ENCODE data around the gene HYLS1. TPM values are rescaled to one million over a fixed set of nuclear protein-coding genes. Genes with fewer than 3 reads are reported as not detected.

The HYLS1 gene
- total RNA-seq, 1 donor from 2014 or later, result 5.1 TPM

DNA sequence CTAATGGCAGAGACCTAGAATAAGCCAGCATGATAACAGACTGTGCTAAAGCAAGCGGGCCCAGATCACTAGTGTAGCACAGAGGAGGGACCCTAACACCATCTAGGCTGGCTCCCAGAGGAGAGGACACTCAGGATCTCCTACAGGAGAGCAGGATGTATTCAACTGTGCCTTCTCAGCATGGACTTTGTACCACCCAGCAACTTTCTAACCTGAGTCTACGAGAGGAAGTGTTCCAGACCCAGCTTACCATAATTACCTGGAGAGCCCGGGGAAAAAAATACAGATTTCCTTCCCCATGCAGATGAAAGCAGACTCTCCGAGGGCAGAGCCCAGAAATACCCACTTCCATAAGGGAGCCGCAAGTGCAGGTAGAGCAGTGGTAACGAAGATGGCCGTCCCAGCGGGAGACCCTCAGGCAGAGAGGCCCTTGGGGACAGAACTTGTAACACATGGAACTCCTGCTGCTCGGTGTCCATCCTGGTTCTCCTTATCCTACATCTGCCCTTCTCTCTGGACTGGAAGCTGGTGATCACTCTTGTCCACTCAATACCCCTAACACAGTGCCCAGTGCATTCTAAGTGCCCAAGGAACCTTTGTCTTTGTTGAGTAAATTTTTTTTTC is 37.0 kb downstream of the HYLS1 start:
- no peak overlapping the region for H3K27ac Mint-ChIP-seq (ENCODE audit: unreplicated experiment)
- DNase-seq (ENCODE audit: extremely low spot score, unreplicated experiment), result peak; percentile 73
- H3K4me1 Mint-ChIP-seq (ENCODE audit: unreplicated experiment), result no peaks in the 10 kb centered on the region
- TF ChIP-seq, protein P1, sequence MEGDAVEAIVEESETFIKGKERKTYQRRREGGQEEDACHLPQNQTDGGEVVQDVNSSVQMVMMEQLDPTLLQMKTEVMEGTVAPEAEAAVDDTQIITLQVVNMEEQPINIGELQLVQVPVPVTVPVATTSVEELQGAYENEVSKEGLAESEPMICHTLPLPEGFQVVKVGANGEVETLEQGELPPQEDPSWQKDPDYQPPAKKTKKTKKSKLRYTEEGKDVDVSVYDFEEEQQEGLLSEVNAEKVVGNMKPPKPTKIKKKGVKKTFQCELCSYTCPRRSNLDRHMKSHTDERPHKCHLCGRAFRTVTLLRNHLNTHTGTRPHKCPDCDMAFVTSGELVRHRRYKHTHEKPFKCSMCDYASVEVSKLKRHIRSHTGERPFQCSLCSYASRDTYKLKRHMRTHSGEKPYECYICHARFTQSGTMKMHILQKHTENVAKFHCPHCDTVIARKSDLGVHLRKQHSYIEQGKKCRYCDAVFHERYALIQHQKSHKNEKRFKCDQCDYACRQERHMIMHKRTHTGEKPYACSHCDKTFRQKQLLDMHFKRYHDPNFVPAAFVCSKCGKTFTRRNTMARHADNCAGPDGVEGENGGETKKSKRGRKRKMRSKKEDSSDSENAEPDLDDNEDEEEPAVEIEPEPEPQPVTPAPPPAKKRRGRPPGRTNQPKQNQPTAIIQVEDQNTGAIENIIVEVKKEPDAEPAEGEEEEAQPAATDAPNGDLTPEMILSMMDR (IDR thresholded peaks at IDR 0.05), result no peak
- H3K9me3 Mint-ChIP-seq (ENCODE audit: unreplicated experiment), result no peaks in the 10 kb centered on the region
- no peak overlapping the region for H3K4me3 Mint-ChIP-seq (ENCODE audit: unreplicated experiment)
- H3K36me3 Mint-ChIP-seq (ENCODE audit: unreplicated experiment), result no peaks in the 10 kb centered on the region
- peaks cover 66% of the 10 kb centered on the region for H3K27me3 Mint-ChIP-seq (ENCODE audit: unreplicated experiment)

- Mint-ChIP-seq H3K9me3 (ENCODE audit: unreplicated experiment) (no peaks in the 10 kb centered on the region), H3K27ac (ENCODE audit: unreplicated experiment) (no peak overlapping the region), H3K27me3 (ENCODE audit: unreplicated experiment) (peaks cover 68% of the 10 kb centered on the region), H3K4me1 (ENCODE audit: unreplicated experiment) (no peaks in the 10 kb centered on the region), H3K4me3 (ENCODE audit: unreplicated experiment) (no peak overlapping the region), H3K36me3 (ENCODE audit: unreplicated experiment) (no peaks in the 10 kb centered on the region)
- peak; percentile 51 for DNase-seq (ENCODE audit: extremely low spot score, unreplicated experiment)
- TF ChIP-seq, protein P1 (IDR thresholded peaks at IDR 0.05), result no peak
Observed at GRCh38 chr11:125925247-125925740, 37.8 kb downstream of the HYLS1 start.

- TF ChIP-seq, protein P1 (IDR thresholded peaks at IDR 0.05), result no peak
- H3K27me3 Mint-ChIP-seq (ENCODE audit: unreplicated experiment), result peaks cover 69% of the 10 kb centered on the region
- H3K36me3 Mint-ChIP-seq (ENCODE audit: unreplicated experiment), result no peaks in the 10 kb centered on the region
- no peaks in the 10 kb centered on the region for H3K4me1 Mint-ChIP-seq (ENCODE audit: unreplicated experiment)
- DNase-seq (ENCODE audit: extremely low spot score, unreplicated experiment), result peak; percentile 38
- H3K4me3 Mint-ChIP-seq (ENCODE audit: unreplicated experiment), result no peak overlapping the region
- H3K9me3 Mint-ChIP-seq (ENCODE audit: unreplicated experiment), result no peaks in the 10 kb centered on the region
- H3K27ac Mint-ChIP-seq (ENCODE audit: unreplicated experiment), result no peak overlapping the region
Observed at GRCh38 chr11:125925804-125926203, 38.3 kb downstream of the HYLS1 start.

- DNase-seq (ENCODE audit: extremely low spot score, unreplicated experiment), result peak; percentile 63
- Mint-ChIP-seq H3K27ac (ENCODE audit: unreplicated experiment) (no peak overlapping the region), H3K36me3 (ENCODE audit: unreplicated experiment) (no peaks in the 10 kb centered on the region), H3K27me3 (ENCODE audit: unreplicated experiment) (peaks cover 75% of the 10 kb centered on the region), H3K9me3 (ENCODE audit: unreplicated experiment) (no peaks in the 10 kb centered on the region), H3K4me1 (ENCODE audit: unreplicated experiment) (no peaks in the 10 kb centered on the region), H3K4me3 (ENCODE audit: unreplicated experiment) (no peak overlapping the region)
- TF ChIP-seq, protein P1 (IDR thresholded peaks at IDR 0.05), result no peak
Observed at GRCh38 chr11:125926682-125927081, 39.2 kb downstream of the HYLS1 start.

DNA sequence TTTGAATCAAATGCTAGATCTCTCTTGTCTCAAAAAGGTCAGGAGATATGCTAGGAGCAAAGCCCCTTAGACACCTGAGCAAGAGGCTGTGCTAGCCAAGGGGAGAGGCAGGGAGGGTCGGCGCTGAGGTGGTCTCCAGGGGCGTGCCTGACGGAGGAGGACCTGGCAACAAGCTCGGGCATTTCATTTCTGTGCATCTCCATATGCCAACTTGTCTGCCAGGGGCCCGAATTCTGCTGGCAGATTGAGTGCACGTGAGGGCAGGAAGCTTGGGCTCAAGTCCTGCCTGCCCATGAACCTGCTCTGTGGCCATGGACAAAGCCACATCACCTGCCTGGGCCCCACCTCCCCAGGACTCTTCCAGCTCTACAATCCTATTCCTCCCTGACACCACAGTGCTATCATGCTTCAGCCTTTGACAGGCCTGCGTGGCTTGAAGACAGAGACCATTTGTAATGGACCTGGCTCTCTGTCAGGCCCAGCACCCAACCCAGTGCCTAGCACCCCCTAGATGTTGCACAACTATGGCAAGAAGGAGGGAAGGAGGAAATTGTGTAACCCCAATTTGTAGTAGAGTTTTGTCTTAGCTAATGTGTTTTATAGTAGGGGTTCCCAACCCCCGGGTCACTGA is 42.1 kb downstream of the HYLS1 start:
- Mint-ChIP-seq H3K27me3 (ENCODE audit: unreplicated experiment) (peaks cover 73% of the 10 kb centered on the region), H3K27ac (ENCODE audit: unreplicated experiment) (no peak overlapping the region), H3K9me3 (ENCODE audit: unreplicated experiment) (no peaks in the 10 kb centered on the region), H3K4me3 (ENCODE audit: unreplicated experiment) (no peak overlapping the region), H3K36me3 (ENCODE audit: unreplicated experiment) (no peaks in the 10 kb centered on the region), H3K4me1 (ENCODE audit: unreplicated experiment) (no peaks in the 10 kb centered on the region)
- DNase-seq (ENCODE audit: extremely low spot score, unreplicated experiment), result peak; percentile 72
- TF ChIP-seq, protein P1 (IDR thresholded peaks at IDR 0.05), result no peak
